GM12892 (cell line): ENCODE data around the gene ZNF169.

Experiments
- POLR2A ChIP-seq: IDR thresholded peaks from 2 replicates; pipeline ENCODE4 v1.6.1; 2011; ENCODE audit warnings: low read depth, low read length, control low read depth
- POLR2AphosphoS5 ChIP-seq: IDR thresholded peaks from 2 replicates; pipeline ENCODE4 v1.6.1; 2011; ENCODE audit warnings: low read depth, low read length, control low read depth

DNA sequence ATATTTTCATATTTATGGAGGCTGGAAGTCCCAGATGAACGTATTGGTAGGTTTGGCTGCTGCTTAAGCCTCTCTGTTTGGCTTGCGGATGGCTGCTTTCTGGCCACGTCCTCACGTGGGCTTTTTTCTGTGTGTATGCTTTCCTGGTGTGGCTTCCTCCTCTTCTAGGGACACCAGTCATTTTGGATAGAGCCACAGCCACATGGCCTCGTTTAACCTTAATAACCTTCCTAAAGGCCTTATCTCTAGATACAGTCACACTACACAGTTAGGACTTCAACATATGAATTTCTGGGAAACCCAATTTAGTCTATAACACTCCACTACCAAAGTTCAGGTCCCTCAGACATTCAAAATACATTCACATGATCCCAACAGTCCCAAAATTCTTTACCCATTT, 42.5 kb downstream of the ZNF169 start:
- no peak for TF ChIP-seq POLR2A
- TF ChIP-seq POLR2AphosphoS5: no peak
